ENCODE data around the gene FAM20C.

DNA sequence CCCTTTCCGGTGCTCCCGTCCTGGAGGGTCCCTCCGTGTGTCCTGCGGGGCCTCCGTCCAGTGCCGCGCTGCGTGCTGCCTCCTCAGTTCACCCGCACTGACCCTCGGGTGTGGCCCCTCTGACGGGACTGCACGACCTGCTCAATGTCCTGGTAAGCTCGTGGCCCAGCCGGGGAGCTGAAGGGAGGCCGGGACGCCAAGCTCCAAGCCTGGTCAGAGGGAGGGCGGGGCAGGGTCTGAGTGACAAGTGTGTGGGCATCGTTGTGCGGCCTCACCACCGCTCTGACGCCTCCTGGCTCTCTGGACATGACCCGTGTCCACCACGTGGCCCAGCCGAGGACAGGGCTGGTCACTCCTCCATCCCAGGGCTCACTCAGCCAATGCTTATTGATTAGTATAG is 25.9 kb downstream of the FAM20C start:
- TF ChIP-seq, protein P1, sequence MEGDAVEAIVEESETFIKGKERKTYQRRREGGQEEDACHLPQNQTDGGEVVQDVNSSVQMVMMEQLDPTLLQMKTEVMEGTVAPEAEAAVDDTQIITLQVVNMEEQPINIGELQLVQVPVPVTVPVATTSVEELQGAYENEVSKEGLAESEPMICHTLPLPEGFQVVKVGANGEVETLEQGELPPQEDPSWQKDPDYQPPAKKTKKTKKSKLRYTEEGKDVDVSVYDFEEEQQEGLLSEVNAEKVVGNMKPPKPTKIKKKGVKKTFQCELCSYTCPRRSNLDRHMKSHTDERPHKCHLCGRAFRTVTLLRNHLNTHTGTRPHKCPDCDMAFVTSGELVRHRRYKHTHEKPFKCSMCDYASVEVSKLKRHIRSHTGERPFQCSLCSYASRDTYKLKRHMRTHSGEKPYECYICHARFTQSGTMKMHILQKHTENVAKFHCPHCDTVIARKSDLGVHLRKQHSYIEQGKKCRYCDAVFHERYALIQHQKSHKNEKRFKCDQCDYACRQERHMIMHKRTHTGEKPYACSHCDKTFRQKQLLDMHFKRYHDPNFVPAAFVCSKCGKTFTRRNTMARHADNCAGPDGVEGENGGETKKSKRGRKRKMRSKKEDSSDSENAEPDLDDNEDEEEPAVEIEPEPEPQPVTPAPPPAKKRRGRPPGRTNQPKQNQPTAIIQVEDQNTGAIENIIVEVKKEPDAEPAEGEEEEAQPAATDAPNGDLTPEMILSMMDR (IDR thresholded peaks at IDR 0.05; ENCODE audit: insufficient read depth, low read depth, low read length) = no peak
- no peak for TF ChIP-seq EZH2 (IDR thresholded peaks at IDR 0.05; ENCODE audit: insufficient read depth, low read length)

Data from astrocyte (in vitro differentiated cells and primary cell).